Cerebellar nuclear complex (tissue), 1 donor: Measurements from ENCODE around the gene DSP.

ENCODE experiments used
- DNase-seq, 2 experiments: peaks; one replicate each; lab custom pipeline; 2025; lab: John Stamatoyannopoulos, UW

DSP gene

GRCh38 chr6:7559651-7560385, 18.3 kb downstream of the DSP start:
- DNase-seq: no peak

DNA sequence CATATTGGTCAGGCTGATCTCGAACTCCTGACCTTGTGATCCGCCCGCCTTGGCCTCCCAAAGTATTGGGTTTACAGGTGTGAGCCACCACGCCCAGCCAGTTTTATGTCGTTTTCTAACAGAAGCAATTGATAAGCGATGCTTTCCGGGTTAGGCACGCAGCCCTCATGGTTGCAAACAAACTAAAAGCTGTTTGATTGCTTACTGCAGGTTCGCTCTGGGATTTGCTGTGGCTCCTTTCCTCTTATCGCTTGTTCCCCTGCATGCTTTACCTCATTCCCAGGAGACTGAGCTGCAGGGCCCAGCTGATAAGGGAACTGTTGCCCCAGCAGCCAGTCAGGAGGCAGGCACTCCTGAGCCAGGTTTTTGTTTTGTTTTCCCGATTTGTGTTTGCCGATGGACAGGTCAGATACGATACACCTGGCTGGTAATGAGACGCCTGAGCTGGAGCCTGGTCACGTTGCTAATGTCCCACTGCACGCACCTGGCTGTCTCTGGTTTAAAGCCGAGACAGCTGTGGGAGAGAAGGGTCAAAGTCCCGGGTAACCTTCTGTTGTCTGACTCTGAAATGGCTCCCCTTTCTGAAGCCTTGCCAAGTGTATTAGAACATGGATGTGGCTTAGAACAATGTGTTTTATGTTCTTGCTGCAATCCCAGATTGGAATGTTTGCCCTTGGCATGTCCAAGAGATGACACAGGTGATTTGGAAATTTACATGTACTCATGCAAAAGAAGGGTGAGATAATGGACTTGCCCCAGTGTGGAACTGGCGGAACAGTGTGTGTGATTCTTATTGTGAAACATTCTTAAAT, 19.9 kb downstream of the DSP start:
- no peak for DNase-seq

- DNase-seq: no peak
Observed at GRCh38 chr6:7562769-7563168, 21.3 kb downstream of the DSP start.

DNA sequence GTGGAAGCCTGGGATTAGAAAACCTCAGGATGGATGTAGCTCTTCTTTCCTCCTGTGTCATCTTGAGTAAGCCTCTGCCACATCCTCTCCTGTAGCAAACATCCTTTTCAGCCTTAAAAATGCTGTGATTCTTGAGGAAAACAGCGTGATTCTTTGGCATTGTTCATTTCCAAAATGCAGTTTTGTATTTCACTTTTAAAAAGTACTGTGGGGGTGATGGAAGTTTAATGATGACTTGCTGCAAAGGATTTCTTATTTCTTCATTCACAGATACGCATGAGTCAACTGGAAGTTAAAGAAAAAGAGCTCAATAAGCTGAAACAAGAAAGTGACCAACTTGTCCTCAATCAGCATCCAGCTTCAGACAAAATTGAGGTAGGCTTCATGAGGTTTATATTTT, 24.6 kb downstream of the DSP start:
- DNase-seq: no peak

GRCh38 chr6:7566617-7567173, 25.2 kb downstream of the DSP start:
- no peak for DNase-seq

DNA sequence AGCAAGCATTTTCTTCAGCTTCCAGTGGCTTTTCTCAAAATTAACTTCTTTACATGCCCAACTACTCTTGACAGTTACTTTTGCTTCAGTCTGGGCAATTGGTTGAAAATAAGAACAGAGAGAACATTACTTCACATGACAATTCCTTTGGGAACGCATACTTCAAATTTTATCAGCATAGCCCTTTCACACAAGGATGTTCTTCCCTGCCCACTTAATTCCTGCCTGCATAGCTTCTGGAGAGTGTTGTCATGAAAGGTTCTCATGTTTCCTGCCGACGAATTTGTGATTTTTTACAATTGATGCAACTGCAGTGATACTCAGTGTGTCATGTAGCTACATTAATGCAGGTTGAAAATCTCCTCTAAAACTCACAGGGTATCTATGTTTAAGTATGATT, 26.6 kb downstream of the DSP start:
- no peak for DNase-seq

- no peak for DNase-seq
Observed at GRCh38 chr6:7569082-7569481, 27.6 kb downstream of the DSP start.

DNA sequence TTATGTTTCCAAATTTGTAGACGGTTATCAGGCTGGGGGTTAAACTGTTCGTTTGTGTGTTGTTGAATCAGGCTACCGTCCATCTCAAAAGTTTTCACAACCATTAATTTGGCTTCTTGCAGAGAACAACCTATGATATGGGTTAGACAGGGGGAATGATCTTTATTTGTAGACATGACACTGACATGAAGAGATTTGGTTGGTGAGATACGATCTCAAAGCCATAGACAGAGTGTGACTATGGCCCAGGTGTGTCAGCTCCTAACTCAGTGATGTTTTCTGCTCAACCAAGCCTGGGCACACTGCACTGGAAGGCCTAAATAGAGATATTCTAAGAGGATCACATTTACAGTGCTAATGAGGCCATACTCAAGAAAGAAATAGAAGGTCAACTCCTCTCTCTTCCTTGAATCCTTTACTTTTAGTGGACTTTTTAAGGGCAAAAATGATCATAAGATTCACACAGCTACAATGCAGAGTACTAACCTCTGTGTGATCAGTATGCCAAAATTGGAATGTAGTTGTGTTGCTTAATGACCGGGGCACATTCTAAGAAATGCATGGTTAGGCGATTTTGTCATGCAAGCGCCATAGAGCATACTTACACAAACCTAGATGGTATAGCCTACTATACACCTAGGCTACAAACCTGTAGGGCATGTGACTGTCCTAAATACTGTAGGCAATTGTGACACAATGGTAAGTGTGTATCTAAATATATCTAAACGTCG, 30.9 kb downstream of the DSP start:
- DNase-seq: no peak

- DNase-seq: no peak
Observed at GRCh38 chr6:7574500-7574899, 33.0 kb downstream of the DSP start.

DNA sequence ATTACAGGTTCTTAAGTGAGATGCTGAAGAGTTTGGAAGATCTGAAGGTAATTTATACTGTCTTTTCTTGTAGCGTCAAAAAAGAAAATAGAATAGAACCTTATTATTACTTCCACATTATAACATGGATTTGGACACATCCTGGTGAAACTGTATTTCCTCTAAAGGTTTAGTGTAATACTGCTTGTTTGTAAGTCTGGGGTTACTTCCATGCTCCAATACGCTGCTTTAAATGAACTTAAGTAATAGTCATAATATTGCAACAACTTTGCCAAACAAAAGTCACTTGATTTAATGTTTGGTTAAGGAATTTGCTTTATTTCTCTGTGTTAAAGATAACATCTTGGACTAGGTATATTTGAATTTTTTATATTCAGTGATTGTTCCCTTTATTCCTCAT, 37.0 kb downstream of the DSP start:
- DNase-seq: no peak

DNA sequence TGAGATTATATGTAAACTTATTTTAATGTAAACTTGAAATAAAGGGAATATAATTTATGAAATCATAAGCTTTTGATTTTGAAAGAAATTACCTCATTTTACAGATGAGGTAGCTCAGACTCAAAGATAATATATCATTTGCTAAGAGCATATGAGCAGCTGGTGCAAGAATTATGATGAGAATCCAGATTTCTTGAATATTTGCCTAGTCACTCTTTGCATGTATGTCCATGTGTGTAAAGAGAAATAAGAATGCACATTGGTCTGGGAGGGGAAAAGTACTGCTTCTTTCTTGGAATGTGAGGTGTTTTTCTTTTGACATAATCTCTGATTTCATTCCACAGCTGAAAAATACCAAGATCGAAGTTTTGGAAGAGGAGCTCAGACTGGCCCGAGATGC, 37.5 kb downstream of the DSP start:
- DNase-seq: no peak

DNA sequence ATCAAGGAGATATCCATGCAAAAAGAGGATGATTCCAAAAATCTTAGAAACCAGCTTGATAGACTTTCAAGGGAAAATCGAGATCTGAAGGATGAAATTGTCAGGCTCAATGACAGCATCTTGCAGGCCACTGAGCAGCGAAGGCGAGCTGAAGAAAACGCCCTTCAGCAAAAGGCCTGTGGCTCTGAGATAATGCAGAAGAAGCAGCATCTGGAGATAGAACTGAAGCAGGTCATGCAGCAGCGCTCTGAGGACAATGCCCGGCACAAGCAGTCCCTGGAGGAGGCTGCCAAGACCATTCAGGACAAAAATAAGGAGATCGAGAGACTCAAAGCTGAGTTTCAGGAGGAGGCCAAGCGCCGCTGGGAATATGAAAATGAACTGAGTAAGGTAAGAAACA, 38.4 kb downstream of the DSP start:
- DNase-seq: no peak

- DNase-seq: no peak
Observed at GRCh38 chr6:7580537-7580926, 39.1 kb downstream of the DSP start.

DNA sequence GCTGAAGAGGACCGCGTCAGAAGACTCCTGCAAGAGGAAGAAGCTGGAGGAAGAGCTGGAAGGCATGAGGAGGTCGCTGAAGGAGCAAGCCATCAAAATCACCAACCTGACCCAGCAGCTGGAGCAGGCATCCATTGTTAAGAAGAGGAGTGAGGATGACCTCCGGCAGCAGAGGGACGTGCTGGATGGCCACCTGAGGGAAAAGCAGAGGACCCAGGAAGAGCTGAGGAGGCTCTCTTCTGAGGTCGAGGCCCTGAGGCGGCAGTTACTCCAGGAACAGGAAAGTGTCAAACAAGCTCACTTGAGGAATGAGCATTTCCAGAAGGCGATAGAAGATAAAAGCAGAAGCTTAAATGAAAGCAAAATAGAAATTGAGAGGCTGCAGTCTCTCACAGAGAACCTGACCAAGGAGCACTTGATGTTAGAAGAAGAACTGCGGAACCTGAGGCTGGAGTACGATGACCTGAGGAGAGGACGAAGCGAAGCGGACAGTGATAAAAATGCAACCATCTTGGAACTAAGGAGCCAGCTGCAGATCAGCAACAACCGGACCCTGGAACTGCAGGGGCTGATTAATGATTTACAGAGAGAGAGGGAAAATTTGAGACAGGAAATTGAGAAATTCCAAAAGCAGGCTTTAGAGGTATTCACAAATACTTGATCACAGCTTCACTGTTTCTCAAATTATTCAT, 39.6 kb downstream of the DSP start:
- no peak for DNase-seq

GRCh38 chr6:7585287-7585930, 43.9 kb downstream of the DSP start:
- no peak for DNase-seq

- no peak for DNase-seq
Observed at GRCh38 chr6:7587631-7588100, 46.2 kb downstream of the DSP start.

- no peak for DNase-seq
Observed at GRCh38 chr6:7588506-7588905, 47.0 kb downstream of the DSP start.

DNA sequence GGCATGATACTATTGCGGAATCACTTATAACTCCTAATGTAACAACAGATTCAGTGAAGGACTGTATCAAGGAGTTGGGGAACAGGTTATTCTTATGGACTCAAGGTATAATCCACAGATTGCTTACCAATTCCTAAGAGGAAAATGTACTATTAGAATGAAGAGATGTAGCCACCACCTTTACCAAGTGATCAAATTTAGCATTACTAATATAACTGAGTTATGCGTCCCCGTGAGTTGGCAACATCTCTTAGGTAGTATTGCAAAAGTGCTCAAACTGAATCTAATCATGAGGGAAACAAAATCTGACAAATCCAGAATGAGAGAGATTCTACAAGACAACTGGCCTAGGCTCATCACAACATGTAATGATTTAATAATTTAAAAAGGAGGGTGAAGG, 47.8 kb downstream of the DSP start:
- no peak for DNase-seq

DNA sequence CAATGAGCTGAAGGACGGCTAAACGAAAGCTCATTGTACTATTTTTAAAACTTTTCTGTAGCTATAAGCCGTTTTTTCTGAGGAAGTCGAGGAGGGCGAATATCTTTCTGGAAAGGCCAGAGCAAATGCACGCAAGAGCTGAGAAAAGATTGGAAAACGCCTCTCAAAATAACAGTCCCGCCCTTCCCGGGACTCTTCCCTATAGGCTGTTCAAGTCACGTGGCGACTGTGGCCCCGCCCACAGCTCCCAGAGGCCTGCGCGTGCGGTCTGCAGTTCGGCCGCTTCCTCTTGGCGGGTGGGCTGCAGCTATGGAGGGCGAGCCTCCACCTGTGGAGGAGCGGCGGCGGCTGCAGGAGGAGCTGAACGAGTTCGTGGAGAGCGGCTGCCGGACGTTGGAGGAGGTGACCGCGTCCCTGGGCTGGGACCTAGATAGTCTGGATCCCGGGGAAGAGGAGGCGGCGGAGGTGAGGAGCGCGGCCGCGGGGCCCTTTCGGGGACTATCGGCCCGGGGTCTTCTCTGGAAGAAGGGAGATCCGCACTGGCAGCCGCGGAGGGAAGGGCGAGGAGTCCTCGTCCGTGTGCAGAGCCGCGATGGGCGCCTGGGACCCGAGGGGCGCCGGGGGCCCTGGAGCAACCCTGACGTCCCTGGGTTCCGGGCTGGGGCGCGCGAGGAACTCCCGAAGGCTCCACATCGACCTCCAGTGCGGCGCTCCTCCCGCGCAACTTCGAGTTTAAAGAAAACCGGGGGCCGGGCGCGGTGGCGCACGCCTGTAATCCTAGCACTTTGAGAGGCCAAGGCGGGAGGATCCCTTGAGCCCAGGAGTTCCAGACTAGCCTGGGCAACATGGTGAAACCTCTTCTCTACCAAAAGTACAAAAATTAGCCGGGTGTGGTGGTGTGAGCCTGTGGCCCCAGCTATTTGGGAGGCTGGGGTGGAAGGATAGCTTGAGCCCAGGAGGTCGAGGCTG, 48.8 kb downstream of the DSP start, which contains the start of gene SNRNP48:
TSS of gene SNRNP48 (plus strand) at position 250 of the 969 bp plus-strand sequence. CDS start at position 310, 60 bp downstream.
- DNase-seq: peak; percentile 73 to 81

DNA sequence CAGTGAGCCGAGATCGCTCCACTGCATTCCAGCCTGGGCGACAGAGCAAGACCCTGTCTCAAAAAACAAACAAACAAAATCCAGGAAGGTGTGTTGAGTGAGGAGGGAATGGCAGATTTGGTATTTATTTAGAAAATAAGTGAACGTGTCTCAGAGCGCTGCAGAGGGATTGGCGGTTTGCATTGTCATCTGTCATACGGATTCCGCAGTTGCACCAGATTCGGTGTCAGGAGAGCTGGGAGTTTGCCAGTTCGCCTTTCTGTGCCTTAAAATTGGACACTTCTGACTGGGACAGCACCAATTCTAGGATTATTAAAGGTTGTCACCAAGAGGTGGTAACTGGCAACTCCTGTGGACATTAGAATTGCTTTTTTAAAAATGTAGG, 49.4 kb downstream of the DSP start:
- DNase-seq: no peak
